HCT116 (cell line): ENCODE results near the gene RPTOR. TPM values are rescaled to one million over a fixed set of nuclear protein-coding genes. Genes with fewer than 3 reads are reported as not detected.

Source experiments
- ATAC-seq: fragments of 200-7000 bp; cut with Tn5 transposase; 2 replicates; pipeline ENCODE4 v1.9.1; 2020; ENCODE audit warnings: mild to moderate bottlenecking, moderate library complexity
- BruUV-seq: library from RNA; stranded (reverse); fragments of 400-500 nt; replicated peaks from 2 replicates; lab custom pipeline; 2021; lab: Mats Ljungman, UMichigan
- CTCF ChIA-PET: fragments of 300-600 bp; sonication (Branson Sonifier 250); formaldehyde crosslinking; loops from one replicate; lab custom pipeline; 2021; ENCODE audit warnings: antibody characterized with exemption; lab: Charles Lee
- POLR2A ChIA-PET: fragments of 300-600, 350-600 bp; sonication (Branson Sonifier 250); formaldehyde crosslinking; loops from one replicate; lab custom pipeline; 2021; ENCODE audit warnings: antibody characterized with exemption; lab: Charles Lee
- RAD21 ChIA-PET, 2 experiments: fragments of 300-600 bp; sonication (Branson Sonifier 250); formaldehyde crosslinking; loops; one replicate each; lab custom pipeline; 2023; ENCODE audit warnings: low total read pairs in 2 of 2; ENCODE audit not compliant: uncharacterized antibody in 2 of 2, unreplicated experiment in 2 of 2, low non-redundant PET in 1 of 2; lab: Charles Lee
- DNase-seq: peaks from one replicate; pipeline ENCODE4 v3.0.0-alpha.2; 2010; ENCODE audit warnings: low read depth, low spot score
- H2AFZ ChIP-seq: fragments of 200-600 bp; shearing (Covaris generic), sonication (generic); 2 replicates; pipeline ENCODE4 v1.6.1; 2017; ENCODE audit warnings: low read depth, mixed run types, mixed read lengths, antibody characterized with exemption, low read length; ENCODE audit not compliant: poor library complexity, severe bottlenecking
- H3K27ac ChIP-seq: 2 replicates; pipeline ENCODE4 v1.5.1; 2012; ENCODE audit warnings: low read depth, low read length
- H3K27me3 ChIP-seq: fragments of 200-600 bp; sonication (generic); 2 replicates; pipeline ENCODE4 v1.6.1; 2016; ENCODE audit warnings: mixed run types, low read length, mixed read lengths; ENCODE audit not compliant: insufficient read depth
- H3K36me3 ChIP-seq, 2 experiments: fragments of 200-500 bp in 1 of 2; fragments of 200-600 bp in 1 of 2; sonication (Bioruptor generic) in 1 of 2; sonication (generic) in 1 of 2; 2 replicates each; pipeline versions ENCODE4 v1.5.1 to v1.6.1; 2014 to 2016; ENCODE audit warnings: low read length in 2 of 2, inconsistent platforms in 1 of 2, mixed read lengths in 1 of 2, mixed run types in 1 of 2; ENCODE audit not compliant: insufficient read depth in 2 of 2, control insufficient read depth in 1 of 2
- H3K4me1 ChIP-seq, 2 experiments: fragments of 200-600 bp in 1 of 2; sonication (generic) in 1 of 2; 2 replicates each; pipeline versions ENCODE4 v1.5.1 to v1.6.1; 2012 to 2017; ENCODE audit warnings: low read length in 2 of 2, inconsistent platforms in 1 of 2, mild to moderate bottlenecking in 1 of 2, mixed read lengths in 1 of 2, mixed run types in 1 of 2, moderate library complexity in 1 of 2; ENCODE audit not compliant: insufficient read depth in 2 of 2, control insufficient read depth in 1 of 2
- H3K4me2 ChIP-seq: fragments of 200-600 bp; sonication (generic); 2 replicates; pipeline ENCODE4 v1.6.1; 2017; ENCODE audit warnings: mixed run types, low read length, mixed read lengths
- H3K4me3 ChIP-seq, 2 experiments: fragments of 200-600 bp in 1 of 2; sonication (generic) in 1 of 2; replicated peaks in 1 of 2; 2 replicates each; pipeline ENCODE4 v1.5.1; 2011 to 2016; ENCODE audit warnings: low read length in 2 of 2, control low read depth in 1 of 2, low read depth in 1 of 2, mild to moderate bottlenecking in 1 of 2, mixed read lengths in 1 of 2, mixed run types in 1 of 2
- H3K79me2 ChIP-seq: fragments of 200-600 bp; sonication (generic); 2 replicates; pipeline ENCODE4 v1.6.1; 2017; ENCODE audit warnings: mild to moderate bottlenecking, mixed run types, low read length, moderate library complexity, mixed read lengths; ENCODE audit not compliant: insufficient read depth
- H3K9ac ChIP-seq: fragments of 200-600 bp; sonication (generic); 2 replicates; pipeline ENCODE4 v1.6.1; 2016; ENCODE audit warnings: low read length, mixed read lengths
- H3K9me2 ChIP-seq: fragments of 200-600 bp; sonication (generic), shearing (Covaris generic); 2 replicates; pipeline ENCODE4 v1.6.1; 2017; ENCODE audit warnings: mixed run types, mild to moderate bottlenecking, moderate library complexity; ENCODE audit not compliant: insufficient read depth
- H3K9me3 ChIP-seq, 2 experiments: fragments of 200-500 bp in 1 of 2; fragments of 200-600 bp in 1 of 2; sonication (Bioruptor generic) in 1 of 2; sonication (generic) in 1 of 2; 2 replicates each; pipeline ENCODE4 v1.6.1; 2014 to 2017; ENCODE audit warnings: low read length in 2 of 2, mixed read lengths in 2 of 2, inconsistent platforms in 1 of 2, low read depth in 1 of 2, mild to moderate bottlenecking in 1 of 2, mixed run types in 1 of 2, moderate library complexity in 1 of 2; ENCODE audit not compliant: control insufficient read depth in 1 of 2, insufficient read depth in 1 of 2
- H4K20me1 ChIP-seq: fragments of 200-600 bp; sonication (generic), shearing (Covaris generic); 2 replicates; pipeline ENCODE4 v1.6.1; 2017; ENCODE audit warnings: mixed run types, mild to moderate bottlenecking, moderate library complexity; ENCODE audit not compliant: insufficient read depth
- CBX3 ChIP-seq: IDR thresholded peaks from 2 replicates; pipeline ENCODE4 v1.6.1; 2012; ENCODE audit warnings: low read depth
- CEBPB ChIP-seq: IDR thresholded peaks from 2 replicates; pipeline ENCODE4 v1.6.1; 2012; ENCODE audit warnings: low read depth
- ELF1 ChIP-seq: IDR thresholded peaks from 2 replicates; pipeline ENCODE4 v1.6.1; 2012; ENCODE audit warnings: low read depth, borderline replicate concordance
- EZH2 ChIP-seq: fragments of 200-600 bp; sonication (generic); IDR thresholded peaks from 2 replicates; pipeline ENCODE4 v1.6.1; 2017; ENCODE audit warnings: antibody characterized with exemption, mixed run types
- EZH2phosphoT487 ChIP-seq: fragments of 200-600 bp; IDR thresholded peaks from 2 replicates; pipeline ENCODE4 v1.6.1; 2018; ENCODE audit warnings: antibody characterized with exemption, borderline replicate concordance
- JUND ChIP-seq: IDR thresholded peaks from 2 replicates; pipeline ENCODE4 v1.6.1; 2012
- POLR2A ChIP-seq: IDR thresholded peaks from 2 replicates; pipeline ENCODE4 v1.7.0; 2011; ENCODE audit warnings: borderline replicate concordance; ENCODE audit not compliant: insufficient read depth, insufficient read length; ENCODE audit errors: extremely low read depth
- RAD21 ChIP-seq: IDR thresholded peaks from 2 replicates; pipeline ENCODE4 v1.6.1; 2012; ENCODE audit warnings: low read depth, mild to moderate bottlenecking
- SP1 ChIP-seq: IDR thresholded peaks from 2 replicates; pipeline ENCODE4 v1.6.1; 2012; ENCODE audit warnings: low read depth
- SRF ChIP-seq: IDR thresholded peaks from 2 replicates; pipeline ENCODE4 v1.6.1; 2012; ENCODE audit warnings: low read depth
- YY1 ChIP-seq: IDR thresholded peaks from 2 replicates; pipeline ENCODE4 v1.6.1; 2011; ENCODE audit warnings: low read length, low read depth, moderate library complexity, mild to moderate bottlenecking; ENCODE audit not compliant: insufficient replicate concordance; ENCODE audit errors: extremely low read depth
- ZFX ChIP-seq: fragments of 450-650 bp; IDR thresholded peaks from 2 replicates; pipeline ENCODE4 v1.6.1; 2017
- intact Hi-C: fragments of 100-400 bp; cut with micrococcal nuclease; formaldehyde crosslinking; loops from 2 replicates; pipeline ENCODE4 v1.10.0; 2022
- total RNA-seq: library from RNA; stranded (reverse); gene quantifications from one replicate; pipeline ENCODE4 v1.2.1, GENCODE V29; 2021; ENCODE audit not compliant: unreplicated experiment
- TF ChIP-seq, protein P1 (sequence below): IDR thresholded peaks from 2 replicates; pipeline ENCODE4 v1.6.1; 2012
- TF ChIP-seq, protein P2 (sequence below): IDR thresholded peaks from 2 replicates; pipeline ENCODE4 v1.6.1; 2012; ENCODE audit warnings: low read depth
- TF ChIP-seq, protein P3 (sequence below): IDR thresholded peaks from 2 replicates; pipeline ENCODE4 v1.6.1; 2012

The RPTOR gene
- total RNA-seq, 1 experiment from 2014 or later = 69.5 TPM

DNA sequence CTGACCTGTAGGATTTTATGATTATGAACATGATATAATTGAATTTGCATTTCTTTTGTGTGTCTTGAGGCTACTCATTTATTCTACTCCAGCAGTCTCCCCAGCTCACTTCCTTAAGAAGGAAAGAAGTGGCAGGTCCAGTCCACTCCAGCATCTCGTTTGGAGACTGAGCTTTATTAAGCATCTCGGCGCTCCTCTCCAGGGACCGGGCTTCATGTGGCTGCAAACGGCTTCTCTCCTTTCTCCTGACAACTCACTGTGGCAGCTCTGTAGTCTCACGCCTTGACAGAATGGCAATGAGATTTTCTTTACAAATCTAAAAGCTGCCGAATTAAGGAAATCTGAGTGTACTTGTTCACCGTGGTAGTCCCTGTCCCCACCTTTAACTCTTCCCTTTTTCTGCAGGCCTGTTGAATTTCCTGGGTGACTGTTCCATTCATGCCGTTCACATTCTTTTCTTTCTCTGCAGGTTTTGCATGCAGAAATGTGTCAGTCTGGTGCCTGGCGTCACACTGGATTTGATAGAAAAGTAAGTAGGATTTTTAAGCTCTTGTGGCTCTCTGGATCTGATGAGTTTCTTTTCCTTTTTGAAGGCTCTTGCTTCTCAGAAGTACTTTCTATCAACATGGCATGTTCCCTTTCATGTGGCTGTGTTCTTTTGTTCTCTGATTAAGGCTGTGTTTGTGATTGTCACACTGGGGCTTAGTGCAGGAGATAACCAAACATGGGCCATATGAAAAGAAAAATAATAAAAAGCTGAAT lies 246.5 kb downstream of the RPTOR start:
- Histone ChIP-seq H3K36me3 (peaks cover 0 to 4% of the 10 kb centered on the region in 2 experiments; a peak in 1 of 4 replicates), H3K9ac (peak overlapping the region; percentile 56), H3K4me2 (peak overlapping the region; percentile 80), H4K20me1 (no peaks in the 10 kb centered on the region), H3K4me3 (peak overlapping the region; percentile 8 to 37; a peak in 3 of 4 replicates), H2AFZ (no peak overlapping the region), H3K9me3 (peaks cover 0 to 8% of the 10 kb centered on the region in 2 experiments; a peak in 1 of 4 replicates), H3K4me1 (peaks cover 49 to 63% of the 10 kb centered on the region in 2 experiments), H3K27ac (peak overlapping the region; percentile 89), H3K9me2 (no peaks in the 10 kb centered on the region), H3K27me3 (no peaks in the 10 kb centered on the region), H3K79me2 (peaks cover 14% of the 10 kb centered on the region; the same call in 1 of the 2 replicates)
- ChIA-PET CTCF (interaction anchor here (1.1 kb wide), 1 partner anchor 108 kb away, joined by 5 read pairs; no protein-coding TSS in a partner anchor), POLR2A (interaction anchor here (0.6 to 1.5 kb wide), 3 partner anchors 171 to 647 kb away, joined by 3 to 4 read pairs (median 3); no protein-coding TSS in a partner anchor), RAD21 (no interaction called here)
- no TSS peak for BruUV-seq
- intact Hi-C loops = no loop called here
- no peak for ATAC-seq
- DNase-seq = no peak
- peak; percentile 19; the same call in 1 of the 2 replicates for TF ChIP-seq CBX3
- TF ChIP-seq ELF1 = no peak

DNA sequence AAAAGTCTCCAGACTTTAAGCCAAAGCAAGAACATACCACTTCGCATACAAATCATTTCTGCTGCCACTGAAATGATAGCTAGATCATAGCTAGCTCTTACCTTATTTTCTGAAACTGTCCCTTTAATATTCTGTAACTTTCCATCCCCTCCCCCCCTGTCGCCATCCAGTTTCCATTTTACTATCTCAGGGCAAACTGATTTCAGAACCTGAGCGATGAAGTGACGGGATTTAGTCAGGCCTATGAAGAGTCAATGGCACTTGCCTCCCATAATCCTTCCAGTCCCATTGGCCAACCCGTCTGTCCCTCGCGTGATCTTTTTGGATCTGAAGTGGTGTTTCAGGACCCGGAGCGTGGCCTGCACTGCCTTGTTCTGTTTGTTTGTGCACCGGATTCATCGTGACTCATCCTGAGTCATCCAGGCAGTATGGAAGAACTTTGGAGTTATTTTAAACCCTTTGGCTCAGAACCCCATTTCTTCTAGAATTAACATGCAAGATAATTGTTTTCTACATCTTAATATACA lies 247.2 kb downstream of the RPTOR start:
- BruUV-seq = no TSS peak
- Histone ChIP-seq H3K27ac (peak overlapping the region; percentile 89), H3K4me1 (peaks cover 49 to 63% of the 10 kb centered on the region in 2 experiments), H3K9me2 (no peaks in the 10 kb centered on the region), H3K79me2 (peaks cover 14% of the 10 kb centered on the region; the same call in 1 of the 2 replicates), H3K27me3 (no peaks in the 10 kb centered on the region), H4K20me1 (no peaks in the 10 kb centered on the region), H2AFZ (no peak overlapping the region), H3K9me3 (peaks cover 0 to 8% of the 10 kb centered on the region in 2 experiments; a peak in 1 of 4 replicates), H3K4me3 (peak overlapping the region; percentile 8 to 37; a peak in 3 of 4 replicates), H3K4me2 (peak overlapping the region; percentile 80), H3K9ac (peak overlapping the region; percentile 56), H3K36me3 (peaks cover 0 to 4% of the 10 kb centered on the region in 2 experiments; a peak in 1 of 4 replicates)
- DNase-seq = peak; percentile 99
- CTCF ChIA-PET = interaction anchor here (1.1 to 1.8 kb wide), 2 partner anchors 41 to 108 kb away, joined by 4 to 5 read pairs; no protein-coding TSS in a partner anchor
- ATAC-seq = peak; percentile 94
- POLR2A ChIA-PET = interaction anchor here (0.6 kb wide), 2 partner anchors 337 to 648 kb away, joined by 3 to 4 read pairs; no protein-coding TSS in a partner anchor
- RAD21 ChIA-PET = no interaction called here
- intact Hi-C loops = loop anchor here (1.0 kb wide), 1 partner anchor 64 kb away; no protein-coding TSS in a partner anchor
- TF ChIP-seq ZFX = no peak
- TF ChIP-seq EZH2phosphoT487 = no peak
- TF ChIP-seq YY1 = peak; percentile 52
- TF ChIP-seq CBX3 = peak; percentile 97
- TF ChIP-seq EZH2 = no peak
- TF ChIP-seq, protein P1, sequence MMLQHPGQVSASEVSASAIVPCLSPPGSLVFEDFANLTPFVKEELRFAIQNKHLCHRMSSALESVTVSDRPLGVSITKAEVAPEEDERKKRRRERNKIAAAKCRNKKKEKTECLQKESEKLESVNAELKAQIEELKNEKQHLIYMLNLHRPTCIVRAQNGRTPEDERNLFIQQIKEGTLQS = no peak
- no peak for TF ChIP-seq POLR2A
- peak; percentile 93 for TF ChIP-seq SRF
- TF ChIP-seq, protein P2, sequence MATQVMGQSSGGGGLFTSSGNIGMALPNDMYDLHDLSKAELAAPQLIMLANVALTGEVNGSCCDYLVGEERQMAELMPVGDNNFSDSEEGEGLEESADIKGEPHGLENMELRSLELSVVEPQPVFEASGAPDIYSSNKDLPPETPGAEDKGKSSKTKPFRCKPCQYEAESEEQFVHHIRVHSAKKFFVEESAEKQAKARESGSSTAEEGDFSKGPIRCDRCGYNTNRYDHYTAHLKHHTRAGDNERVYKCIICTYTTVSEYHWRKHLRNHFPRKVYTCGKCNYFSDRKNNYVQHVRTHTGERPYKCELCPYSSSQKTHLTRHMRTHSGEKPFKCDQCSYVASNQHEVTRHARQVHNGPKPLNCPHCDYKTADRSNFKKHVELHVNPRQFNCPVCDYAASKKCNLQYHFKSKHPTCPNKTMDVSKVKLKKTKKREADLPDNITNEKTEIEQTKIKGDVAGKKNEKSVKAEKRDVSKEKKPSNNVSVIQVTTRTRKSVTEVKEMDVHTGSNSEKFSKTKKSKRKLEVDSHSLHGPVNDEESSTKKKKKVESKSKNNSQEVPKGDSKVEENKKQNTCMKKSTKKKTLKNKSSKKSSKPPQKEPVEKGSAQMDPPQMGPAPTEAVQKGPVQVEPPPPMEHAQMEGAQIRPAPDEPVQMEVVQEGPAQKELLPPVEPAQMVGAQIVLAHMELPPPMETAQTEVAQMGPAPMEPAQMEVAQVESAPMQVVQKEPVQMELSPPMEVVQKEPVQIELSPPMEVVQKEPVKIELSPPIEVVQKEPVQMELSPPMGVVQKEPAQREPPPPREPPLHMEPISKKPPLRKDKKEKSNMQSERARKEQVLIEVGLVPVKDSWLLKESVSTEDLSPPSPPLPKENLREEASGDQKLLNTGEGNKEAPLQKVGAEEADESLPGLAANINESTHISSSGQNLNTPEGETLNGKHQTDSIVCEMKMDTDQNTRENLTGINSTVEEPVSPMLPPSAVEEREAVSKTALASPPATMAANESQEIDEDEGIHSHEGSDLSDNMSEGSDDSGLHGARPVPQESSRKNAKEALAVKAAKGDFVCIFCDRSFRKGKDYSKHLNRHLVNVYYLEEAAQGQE = no peak
- TF ChIP-seq RAD21 = peak; percentile 55
- peak; percentile 87 for TF ChIP-seq CEBPB
- TF ChIP-seq SP1 = peak; percentile 98
- TF ChIP-seq, protein P3, sequence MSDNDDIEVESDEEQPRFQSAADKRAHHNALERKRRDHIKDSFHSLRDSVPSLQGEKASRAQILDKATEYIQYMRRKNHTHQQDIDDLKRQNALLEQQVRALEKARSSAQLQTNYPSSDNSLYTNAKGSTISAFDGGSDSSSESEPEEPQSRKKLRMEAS = peak; percentile 93
- TF ChIP-seq JUND = peak; percentile 100
